Pancreas (tissue), 10 donors: Measurements from ENCODE around the gene LCE3C. TPM values are rescaled to one million over a fixed set of nuclear protein-coding genes. Genes with fewer than 3 reads are reported as not detected.

Experiments
- ATAC-seq, 4 donors: fragments of 200-7000 bp; cut with Tn5 transposase; one replicate each; pipeline versions ENCODE4 v1.8.0 to v1.9.1; 2020; ENCODE audit warnings: mild to moderate bottlenecking in 4 of 4, moderate library complexity in 4 of 4
- DNase-seq, 6 donors: peaks; one replicate each; pipeline ENCODE4 v3.0.0-alpha.2; 2020
- FAIRE-seq: peaks from 2 replicates; lab custom pipeline; 2012; peaks lifted over from hg19 to GRCh38; lab: Jason Lieb, UNC
- H3K27ac ChIP-seq, 4 donors: fragments of 200-600 bp; sonication (generic); 1 replicate in 3 of 4; 2 replicates in 1 of 4; pipeline versions ENCODE4 v1.5.0 to v1.8.0; 2020
- H3K27me3 ChIP-seq, 4 donors: fragments of 200-600 bp; one replicate each; pipeline ENCODE4 v1.8.0; 2021
- H3K36me3 ChIP-seq, 3 donors: fragments of 200-600 bp; sonication (generic) in 1 of 3; one replicate each; pipeline versions ENCODE4 v1.5.0 to v1.8.0; 2020 to 2021
- H3K4me1 ChIP-seq, 3 donors: fragments of 200-600 bp; one replicate each; pipeline ENCODE4 v1.8.0; 2021
- H3K4me3 ChIP-seq, 4 donors: fragments of 200-600 bp; sonication (generic) in 2 of 4; one replicate each; pipeline versions ENCODE4 v1.5.0 to v1.8.0; 2020 to 2021
- H3K9me3 ChIP-seq, 4 donors: fragments of 200-600 bp; one replicate each; pipeline ENCODE4 v1.8.0; 2021
- WGBS, 2 donors: extraction: QIAGEN DNeasy Blood & Tissue Kit; methylation state at CpG; one replicate each; pipeline ENCODE4 v1.1.7; 2013; 5-methylcytosine and 5-hydroxymethylcytosine counted together
- intact Hi-C, 3 donors: fragments of 100-400 bp; cut with DNase I; formaldehyde crosslinking; loops; one replicate each; pipeline versions ENCODE4 v1.11.1 to v1.14.2; 2022
- polyA plus RNA-seq, 2 donors: library from polyadenylated mRNA; stranded (reverse); fragments of 200-250 nt; gene quantifications; one replicate each; pipeline ENCODE4 v1.2.3, GENCODE V29; 2013
- total RNA-seq, 6 donors: library from RNA; stranded (reverse); fragmentation: NEBNext Ultra II Directional in 4 of 6; extraction: Animal tissue kit (Norgen Biotek cat#: 25700) in 4 of 6; gene quantifications; one replicate each; pipeline versions ENCODE4 v1.2.1 to v1.2.4, GENCODE V29; 2021 to 2023
- TF ChIP-seq, protein P1 (sequence below), 4 donors: fragments of 200-600 bp; sonication (generic) in 3 of 4; IDR thresholded peaks; one replicate each; pipeline versions ENCODE4 v1.5.0 to v1.8.0; 2021; ENCODE audit warnings: antibody characterized with exemption in 4 of 4
- donor health status: healthy with polysubstance abuse.
- donor health status: DM: no; HTN: no; CAD: no; lungs with moderate emphysema.
- donor health status: DM: no; HTN: no; CAD: no.
- donor health status: control.
- donor health status: control.
- donor health status: Bipolar disorder and iron deficiency.
- donor health status: DM: yes; HTN: yes; CAD: no.
- donor health status: DM: no; HTN: no; CAD: no.
- donor health status: DM: no; HTN: no; CAD: no.
- donor health status: DM: yes; HTN: yes; CAD: no.

The LCE3C gene
- total and polyA plus RNA-seq, 8 donors, result not detected

DNA sequence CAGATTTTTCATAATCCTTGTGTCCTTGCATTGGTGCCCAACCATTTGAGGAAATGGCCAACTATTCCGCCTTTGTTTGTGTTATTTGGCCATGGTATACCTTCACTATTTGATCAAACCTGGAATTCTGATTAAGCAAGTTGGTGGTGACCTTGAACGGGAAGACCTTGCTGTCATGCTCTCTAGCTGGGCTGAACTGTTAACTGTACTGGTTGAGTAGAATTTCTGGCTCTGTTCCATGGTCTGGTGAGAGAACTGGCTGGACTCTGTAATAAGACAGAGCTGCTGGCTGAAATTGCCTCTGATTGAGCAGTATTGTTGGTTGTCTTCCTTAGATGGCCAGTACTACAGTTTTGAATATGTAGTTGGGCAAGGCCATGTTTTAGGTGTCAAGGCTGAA lies 3.0 kb upstream of the LCE3C start:
- no peak for DNase-seq
- intact Hi-C loops, result no loop called here
- ATAC-seq, result no peak
- no peak for FAIRE-seq
- no peak overlapping the region for H3K4me3 ChIP-seq
- TF ChIP-seq, protein P1, sequence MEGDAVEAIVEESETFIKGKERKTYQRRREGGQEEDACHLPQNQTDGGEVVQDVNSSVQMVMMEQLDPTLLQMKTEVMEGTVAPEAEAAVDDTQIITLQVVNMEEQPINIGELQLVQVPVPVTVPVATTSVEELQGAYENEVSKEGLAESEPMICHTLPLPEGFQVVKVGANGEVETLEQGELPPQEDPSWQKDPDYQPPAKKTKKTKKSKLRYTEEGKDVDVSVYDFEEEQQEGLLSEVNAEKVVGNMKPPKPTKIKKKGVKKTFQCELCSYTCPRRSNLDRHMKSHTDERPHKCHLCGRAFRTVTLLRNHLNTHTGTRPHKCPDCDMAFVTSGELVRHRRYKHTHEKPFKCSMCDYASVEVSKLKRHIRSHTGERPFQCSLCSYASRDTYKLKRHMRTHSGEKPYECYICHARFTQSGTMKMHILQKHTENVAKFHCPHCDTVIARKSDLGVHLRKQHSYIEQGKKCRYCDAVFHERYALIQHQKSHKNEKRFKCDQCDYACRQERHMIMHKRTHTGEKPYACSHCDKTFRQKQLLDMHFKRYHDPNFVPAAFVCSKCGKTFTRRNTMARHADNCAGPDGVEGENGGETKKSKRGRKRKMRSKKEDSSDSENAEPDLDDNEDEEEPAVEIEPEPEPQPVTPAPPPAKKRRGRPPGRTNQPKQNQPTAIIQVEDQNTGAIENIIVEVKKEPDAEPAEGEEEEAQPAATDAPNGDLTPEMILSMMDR (IDR thresholded peaks at IDR 0.05), result no peak
- no peaks in the 10 kb centered on the region for H3K4me1 ChIP-seq
- no peaks in the 10 kb centered on the region for H3K9me3 ChIP-seq
- WGBS, 2 donors, result 37% methylated on average over 2 of the region's 2 CpGs; no CpG with 5 or more reads in 1 of the 2 donors
- H3K27me3 ChIP-seq, result no peaks in the 10 kb centered on the region
- no peak overlapping the region for H3K27ac ChIP-seq
- H3K36me3 ChIP-seq, result no peaks in the 10 kb centered on the region

DNA sequence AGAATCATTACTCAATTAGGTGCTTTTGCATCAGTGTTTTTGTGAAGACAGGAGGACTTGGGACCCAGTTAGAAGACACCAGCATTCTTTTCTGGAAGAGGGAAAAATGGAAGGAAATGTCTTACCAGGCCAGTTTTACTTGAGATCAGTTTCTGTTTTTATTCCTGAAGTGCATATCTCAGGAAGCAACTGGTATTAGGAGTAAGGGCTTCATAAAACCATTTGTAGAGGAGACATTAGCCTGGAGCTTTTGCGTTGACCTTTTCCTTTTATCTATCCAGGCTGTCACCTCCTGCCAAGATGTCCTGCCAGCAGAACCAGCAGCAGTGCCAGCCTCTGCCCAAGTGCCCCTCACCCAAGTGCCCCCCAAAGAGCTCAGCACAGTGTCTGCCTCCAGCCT lies 13.5 kb downstream of the LCE3C start, which contains the start of gene LCE3B:
TSS of gene LCE3B (plus strand) at position 301 of the 400 bp plus-strand sequence. CDS start at position 301, 0 bp downstream.
- no peak within 1 kb of the TSS for H3K4me3 ChIP-seq
- FAIRE-seq, result no peak

DNA sequence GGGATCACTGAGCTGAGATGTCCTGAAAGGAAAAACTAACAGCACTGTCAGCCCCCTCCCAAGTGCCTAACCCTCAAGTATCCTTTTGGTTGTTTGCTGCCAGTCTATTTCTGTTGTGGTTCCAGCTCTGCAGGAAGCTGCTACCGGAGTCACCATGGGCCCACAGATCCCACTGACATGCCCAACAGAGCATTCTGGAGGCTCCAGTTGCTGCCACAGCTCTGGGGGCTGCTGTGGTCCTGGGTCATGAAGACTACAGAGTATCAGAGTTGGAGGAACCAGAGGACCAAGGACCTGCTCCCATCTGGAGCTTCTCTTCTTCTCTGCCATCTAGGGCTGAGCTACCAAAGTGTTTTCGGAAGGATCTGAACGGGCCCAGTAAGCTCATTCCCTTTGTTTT lies 22.0 kb downstream of the LCE3C start:
- no peak overlapping the region for H3K4me3 ChIP-seq
- no peak for FAIRE-seq
- H3K36me3 ChIP-seq, result no peaks in the 10 kb centered on the region
- H3K27me3 ChIP-seq, result no peaks in the 10 kb centered on the region
- H3K27ac ChIP-seq, result no peak overlapping the region
- intact Hi-C loops, result no loop called here
- 39 to 72% methylated on average over 3 of the region's 3 CpGs for WGBS, 2 donors
- DNase-seq, result no peak
- no peaks in the 10 kb centered on the region for H3K9me3 ChIP-seq
- ATAC-seq, result no peak
- TF ChIP-seq, protein P1 (IDR thresholded peaks at IDR 0.05), result no peak
- no peaks in the 10 kb centered on the region for H3K4me1 ChIP-seq

More for the DNA sequence above, 13.5 kb downstream of the LCE3C start, which contains the start of gene LCE3B:
- 62% methylated on average over 1 of the region's 1 CpG; no CpG with 5 or more reads in 1 of the 2 donors for WGBS, 2 donors
- Histone ChIP-seq H3K9me3 (no peaks in the 10 kb centered on the region), H3K27me3 (no peaks in the 10 kb centered on the region), H3K36me3 (no peaks in the 10 kb centered on the region), H3K4me1 (no peaks in the 10 kb centered on the region), H3K27ac (no peak within 1 kb of the TSS)
- intact Hi-C loops, result no loop called here
- ATAC-seq (no peak), DNase-seq (no peak)
- TF ChIP-seq, protein P1 (IDR thresholded peaks at IDR 0.05), result no peak

DNA sequence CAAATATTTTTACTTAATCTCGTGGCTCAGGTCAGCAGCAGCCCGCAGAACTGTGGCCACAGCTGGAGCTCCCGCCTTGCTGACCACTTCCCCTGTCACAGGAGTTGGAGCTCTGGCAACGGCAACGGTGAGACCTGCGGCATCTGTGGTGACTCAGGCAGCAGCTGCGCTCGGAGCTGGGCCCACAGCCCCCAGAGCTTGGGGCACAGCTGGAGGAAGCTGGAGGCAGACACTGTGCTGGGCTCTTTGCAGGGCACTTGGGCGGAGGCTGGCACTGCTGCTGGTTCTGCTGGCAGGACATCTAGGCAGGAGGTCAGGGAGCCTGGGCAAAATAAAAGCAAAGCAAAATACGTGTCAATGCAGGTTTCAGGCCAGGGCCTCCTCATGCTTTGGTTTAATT lies 22.8 kb downstream of the LCE3C start, which contains the start of gene LCE3A:
TSS of gene LCE3A (minus strand) at position 301 of the 400 bp plus-strand sequence. CDS start at position 301, 0 bp downstream.
- no peak within 1 kb of the TSS for H3K27ac ChIP-seq
- H3K36me3 ChIP-seq, result no peaks in the 10 kb centered on the region
- H3K27me3 ChIP-seq, result no peaks in the 10 kb centered on the region
- no peaks in the 10 kb centered on the region for H3K4me1 ChIP-seq
- FAIRE-seq, result no peak
- intact Hi-C loops, result no loop called here
- DNase-seq, result peak in 1 of 6 donors; percentile 27
- TF ChIP-seq, protein P1 (IDR thresholded peaks at IDR 0.05), result no peak
- 58 to 64% methylated on average over 9 to 10 of the region's 10 CpGs for WGBS, 2 donors
- H3K9me3 ChIP-seq, result no peaks in the 10 kb centered on the region
- no peak within 1 kb of the TSS for H3K4me3 ChIP-seq
- peak in 1 of 4 donors; percentile 18 for ATAC-seq

DNA sequence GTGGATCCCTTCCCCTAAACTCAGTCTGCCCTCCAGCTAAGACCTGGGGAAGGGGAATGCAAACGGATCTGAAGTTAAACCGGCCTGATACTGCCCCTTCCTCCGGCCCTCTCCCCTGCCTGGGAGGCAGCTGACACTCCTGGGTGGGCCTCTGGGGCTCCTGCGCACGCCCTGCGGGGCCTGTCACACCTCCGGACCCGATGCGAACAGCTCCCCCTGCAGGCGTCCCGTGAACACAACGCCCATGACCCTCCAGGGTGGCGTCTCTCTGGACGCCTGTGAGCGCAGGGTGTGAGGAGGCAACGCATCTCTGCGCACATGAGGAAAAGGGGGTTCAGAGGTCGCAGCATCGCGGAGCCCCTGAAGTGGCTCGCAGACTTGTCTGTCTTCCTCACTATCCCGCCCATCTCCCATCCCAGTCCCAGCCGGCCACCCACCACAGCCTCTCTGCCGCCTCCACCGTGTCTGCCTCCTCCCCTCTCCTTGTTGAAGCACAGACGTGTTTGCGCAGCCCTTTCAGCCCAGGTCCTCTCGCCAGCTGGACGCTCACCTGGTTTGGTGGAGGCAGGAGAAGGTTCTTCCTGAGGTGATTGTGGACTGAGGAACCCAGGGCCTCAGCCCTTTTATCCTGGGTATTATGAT lies 23.3 kb downstream of the LCE3C start:
- H3K27ac ChIP-seq, result no peak overlapping the region
- intact Hi-C loops, result no loop called here
- ATAC-seq (peak in 1 of 4 donors; percentile 22), FAIRE-seq (no peak), DNase-seq (peak in 1 of 6 donors; percentile 43)
- TF ChIP-seq, protein P1 (IDR thresholded peaks at IDR 0.05), result no peak
- H3K36me3 ChIP-seq, result no peaks in the 10 kb centered on the region
- no peaks in the 10 kb centered on the region for H3K9me3 ChIP-seq
- H3K4me1 ChIP-seq, result no peaks in the 10 kb centered on the region
- WGBS, 2 donors, result 9 to 19% methylated on average over 29 of the region's 29 CpGs
- H3K4me3 ChIP-seq, result no peak overlapping the region
- no peaks in the 10 kb centered on the region for H3K27me3 ChIP-seq
